Breast epithelium (tissue), 3 donors: ENCODE measurements around the gene FTO.

Experiments used
- POLR2A ChIP-seq: fragments of 450-650 bp; IDR thresholded peaks from one replicate; pipeline ENCODE4 v1.6.1; 2016; ENCODE audit warnings: antibody characterized with exemption, mild to moderate bottlenecking, moderate library complexity
- TF ChIP-seq, protein P1 (sequence below), 3 donors: fragments of 450-650 bp; IDR thresholded peaks; one replicate each; pipeline ENCODE4 v1.5.1; 2016 to 2017; ENCODE audit warnings: antibody characterized with exemption in 3 of 3, mild to moderate bottlenecking in 3 of 3, moderate library complexity in 3 of 3

DNA sequence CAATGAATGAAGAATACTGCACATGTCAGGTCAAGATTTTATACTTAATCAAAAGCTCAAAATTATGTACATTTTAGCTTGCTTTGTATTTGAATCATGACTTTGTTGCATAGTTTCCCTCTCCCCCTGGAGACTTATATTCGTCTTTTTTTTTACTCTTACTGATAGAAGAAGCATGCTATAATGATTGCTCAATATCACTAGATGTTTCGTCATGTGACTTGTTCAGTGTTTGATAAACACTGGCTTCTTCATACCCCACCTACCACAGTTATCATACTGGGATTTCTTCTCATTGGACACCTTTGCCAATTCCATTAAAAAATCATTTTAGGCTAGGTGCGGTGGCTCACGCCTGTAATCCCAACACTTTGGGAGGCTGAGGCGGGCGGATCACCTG lies 148.7 kb downstream of the FTO start:
- TF ChIP-seq, protein P1, sequence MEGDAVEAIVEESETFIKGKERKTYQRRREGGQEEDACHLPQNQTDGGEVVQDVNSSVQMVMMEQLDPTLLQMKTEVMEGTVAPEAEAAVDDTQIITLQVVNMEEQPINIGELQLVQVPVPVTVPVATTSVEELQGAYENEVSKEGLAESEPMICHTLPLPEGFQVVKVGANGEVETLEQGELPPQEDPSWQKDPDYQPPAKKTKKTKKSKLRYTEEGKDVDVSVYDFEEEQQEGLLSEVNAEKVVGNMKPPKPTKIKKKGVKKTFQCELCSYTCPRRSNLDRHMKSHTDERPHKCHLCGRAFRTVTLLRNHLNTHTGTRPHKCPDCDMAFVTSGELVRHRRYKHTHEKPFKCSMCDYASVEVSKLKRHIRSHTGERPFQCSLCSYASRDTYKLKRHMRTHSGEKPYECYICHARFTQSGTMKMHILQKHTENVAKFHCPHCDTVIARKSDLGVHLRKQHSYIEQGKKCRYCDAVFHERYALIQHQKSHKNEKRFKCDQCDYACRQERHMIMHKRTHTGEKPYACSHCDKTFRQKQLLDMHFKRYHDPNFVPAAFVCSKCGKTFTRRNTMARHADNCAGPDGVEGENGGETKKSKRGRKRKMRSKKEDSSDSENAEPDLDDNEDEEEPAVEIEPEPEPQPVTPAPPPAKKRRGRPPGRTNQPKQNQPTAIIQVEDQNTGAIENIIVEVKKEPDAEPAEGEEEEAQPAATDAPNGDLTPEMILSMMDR (IDR thresholded peaks at IDR 0.05): no peak
- no peak for TF ChIP-seq POLR2A
